ENCODE measurements around the gene CAMKK2.
"Not testable (repeated sequence)": the region's sequence is repeated elsewhere in the genome, so short reads cannot be mapped to it uniquely, and the experiment has no call there.

The CAMKK2 gene

DNA sequence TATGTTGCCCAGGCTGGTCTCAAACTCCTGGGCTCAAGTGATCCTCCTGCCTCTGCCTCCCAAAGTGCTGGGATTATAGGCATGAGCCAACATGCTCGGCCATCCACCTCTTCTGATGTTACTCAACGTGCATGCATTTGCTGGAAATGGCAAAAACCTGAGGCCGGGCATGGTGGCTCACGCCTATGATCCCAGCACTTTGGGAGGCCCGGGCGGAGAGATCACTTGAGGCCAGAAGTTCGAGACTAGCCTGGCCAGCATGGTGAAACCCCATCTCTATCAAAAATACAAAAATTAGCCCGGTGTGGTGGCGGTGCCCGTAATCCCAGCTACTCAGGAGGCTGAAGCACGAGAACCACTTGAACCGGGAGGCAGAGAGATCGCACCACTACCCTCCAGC, 1.9 kb upstream of the CAMKK2 start:
- DNase-seq (ENCODE audit: low read depth): not testable (repeated sequence)

DNA sequence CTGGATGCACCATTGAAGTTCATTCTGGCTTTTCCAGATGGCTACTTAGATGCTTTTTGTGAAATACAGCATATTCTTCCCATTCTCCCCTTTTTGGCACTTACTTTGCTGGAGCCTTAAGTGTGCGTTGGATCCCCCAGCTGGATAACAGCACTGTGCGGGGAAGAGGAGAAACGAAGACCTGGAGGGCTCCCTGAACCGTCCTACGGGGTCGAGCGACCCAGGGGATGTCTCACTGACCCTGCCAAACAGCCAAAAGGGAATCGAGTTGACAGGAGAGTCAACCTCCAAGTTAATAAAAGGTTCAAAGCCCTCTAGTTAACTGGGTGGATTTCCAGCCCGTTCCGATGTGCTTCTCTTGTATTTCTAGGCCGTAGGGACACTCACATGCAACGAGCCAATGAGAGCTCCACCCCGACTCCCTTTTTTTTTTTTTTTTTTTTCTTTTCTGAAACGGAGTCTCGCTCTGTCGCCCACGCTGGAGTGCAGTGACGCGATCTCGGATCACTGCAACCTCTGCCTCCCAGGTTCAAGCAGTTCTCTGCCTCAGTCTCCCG, 1.0 kb upstream of the CAMKK2 start:
- DNase-seq (ENCODE audit: low read depth): peak; percentile 58

DNA sequence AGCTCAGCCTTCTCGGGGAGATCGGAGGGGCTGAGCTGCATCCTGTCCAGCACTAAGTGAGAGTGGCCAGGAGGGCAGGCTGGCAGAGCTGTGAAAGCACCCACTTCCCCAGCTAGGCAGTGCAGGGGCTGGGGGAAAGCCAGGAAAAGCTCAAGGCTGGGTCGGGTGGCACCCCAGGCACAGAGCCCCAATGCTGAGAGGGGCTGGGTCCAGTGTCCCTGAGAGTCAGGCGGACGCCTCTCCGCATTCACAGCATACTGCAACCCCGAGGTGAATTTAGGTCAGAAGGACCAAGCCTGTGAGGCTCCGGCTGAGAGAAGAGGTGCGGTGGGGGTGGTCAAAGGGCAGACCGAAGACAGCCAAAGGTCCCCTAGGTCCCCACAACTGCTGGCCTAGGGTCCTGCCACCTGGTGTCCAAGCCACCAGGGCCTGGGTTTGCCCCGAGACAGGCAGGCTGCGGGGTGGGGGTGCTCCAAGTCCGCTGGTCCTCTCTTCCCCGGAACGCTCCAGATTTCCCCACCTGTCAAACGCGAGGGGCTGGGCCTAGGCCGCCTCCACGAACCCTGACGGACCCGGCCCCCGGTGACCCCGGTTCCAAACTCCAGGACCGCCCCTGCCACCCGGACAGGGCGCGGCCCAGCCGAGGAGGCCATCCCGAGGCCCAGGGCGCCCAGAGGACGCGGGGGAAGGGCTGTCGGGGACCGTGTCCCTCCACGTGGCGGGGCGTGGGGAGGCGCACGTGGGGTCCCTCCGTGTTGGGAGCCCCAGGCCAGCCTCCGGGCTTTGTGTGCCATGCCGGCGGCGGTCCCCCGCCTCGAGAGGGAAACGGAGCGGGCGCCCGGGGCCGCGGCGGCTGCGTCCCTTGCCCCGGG, 527 bp downstream of the CAMKK2 start:
- DNase-seq (ENCODE audit: low read depth): no peak

DNA sequence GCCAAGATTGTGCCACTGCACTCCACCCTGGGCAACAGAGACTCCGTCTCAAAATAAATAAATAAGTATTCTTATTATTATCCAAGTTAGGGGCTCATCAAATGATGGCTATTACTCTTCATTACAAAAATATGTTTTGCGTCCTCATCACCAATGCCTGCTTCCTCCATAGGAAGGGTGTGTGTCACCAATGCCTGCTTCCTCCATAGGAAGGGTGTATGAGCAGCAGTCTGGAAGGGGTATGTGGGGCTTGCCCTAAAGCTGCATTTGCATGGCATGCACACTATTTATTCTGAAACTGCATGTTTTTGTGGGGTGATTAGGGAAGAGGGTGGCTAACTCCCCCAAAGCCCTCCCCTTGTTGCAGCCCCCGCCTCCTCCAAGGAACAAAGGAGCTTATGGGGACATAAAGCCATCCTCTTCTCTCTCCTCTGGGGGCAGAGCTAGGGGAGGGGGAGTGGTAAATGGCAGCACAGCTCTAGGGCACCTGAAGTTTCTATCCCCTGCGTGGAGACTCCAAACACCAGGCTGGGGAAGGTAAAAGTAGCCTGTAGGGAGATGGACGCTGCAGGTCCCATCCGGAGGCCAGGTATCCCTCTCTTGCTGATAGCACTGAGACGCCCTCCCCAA, 1.3 kb downstream of the CAMKK2 start:
- no peak for DNase-seq (ENCODE audit: low read depth)

DNA sequence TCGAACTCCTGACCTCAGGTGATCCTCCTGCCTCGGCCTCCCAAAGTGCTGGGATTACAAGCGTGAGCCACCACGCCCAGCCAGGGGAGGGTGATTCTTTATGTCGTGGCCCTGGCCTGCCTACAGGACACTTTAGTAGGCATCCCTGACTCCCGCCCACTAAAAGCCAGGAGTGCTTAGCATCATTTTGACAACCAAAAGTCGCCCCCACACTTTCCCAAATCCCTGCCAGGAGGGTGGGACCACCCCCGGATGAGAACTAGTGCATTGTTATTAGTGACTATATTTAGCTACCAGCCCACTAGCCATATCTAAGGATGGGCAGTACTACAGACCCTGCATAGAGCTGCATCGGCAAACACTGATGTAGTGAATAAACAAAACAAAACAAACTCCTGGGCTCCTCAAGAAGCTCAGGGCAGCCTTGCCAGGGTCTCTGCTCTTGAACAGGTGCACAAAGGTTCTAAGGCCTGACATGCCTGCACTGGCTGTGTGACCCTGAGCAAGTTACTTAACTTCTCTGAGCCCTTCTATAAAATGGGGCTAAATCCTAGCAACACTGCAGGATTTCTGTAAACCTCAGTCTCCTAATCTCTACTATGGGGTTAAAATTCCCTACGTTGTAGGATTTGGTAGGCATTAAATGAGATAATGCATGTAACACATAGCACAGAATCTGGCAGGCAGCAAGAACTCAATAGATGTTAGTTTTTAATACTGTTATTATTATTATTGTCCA, 2.2 kb downstream of the CAMKK2 start:
- no peak for DNase-seq (ENCODE audit: low read depth)

DNA sequence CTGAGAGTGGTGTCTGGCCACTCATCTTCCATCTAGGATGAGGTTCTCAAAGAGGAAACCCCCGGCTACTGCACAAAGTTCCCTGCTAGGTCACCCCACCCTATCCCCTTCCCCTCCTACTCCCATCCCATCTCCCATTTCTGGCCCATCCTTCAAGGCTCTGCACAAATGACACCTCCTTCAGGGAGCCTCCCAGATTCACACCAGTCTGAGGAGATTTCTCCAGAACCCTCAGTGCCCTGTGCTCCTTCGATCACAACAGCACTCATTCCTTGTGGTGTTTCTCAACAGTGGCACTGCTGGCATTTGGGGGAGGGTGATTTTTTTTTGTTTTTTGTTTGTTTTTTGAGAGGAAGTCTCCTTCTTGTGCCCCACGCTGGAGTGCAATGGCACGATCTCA, 2.9 kb downstream of the CAMKK2 start:
- DNase-seq (ENCODE audit: low read depth): no peak

DNA sequence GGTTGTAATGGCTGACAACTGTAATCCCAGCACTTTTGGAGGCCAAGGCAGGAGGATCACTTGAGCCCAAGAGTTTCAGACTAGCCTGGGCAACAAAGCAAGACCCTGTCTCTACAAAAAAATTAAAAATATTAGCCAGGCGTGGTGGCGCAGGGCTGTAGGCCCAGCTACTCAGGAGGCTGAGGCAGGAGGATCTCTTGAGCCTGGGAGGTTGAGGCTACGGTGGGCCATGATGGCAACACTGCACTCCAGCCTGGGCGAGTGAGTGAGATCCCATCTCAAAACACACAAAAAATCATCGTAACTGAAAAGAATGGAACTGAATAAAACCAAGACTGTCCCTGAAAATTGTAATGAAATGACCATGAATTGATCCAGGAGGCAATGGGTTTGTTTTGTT, 6.1 kb downstream of the CAMKK2 start:
- no peak for DNase-seq (ENCODE audit: low read depth)

DNA sequence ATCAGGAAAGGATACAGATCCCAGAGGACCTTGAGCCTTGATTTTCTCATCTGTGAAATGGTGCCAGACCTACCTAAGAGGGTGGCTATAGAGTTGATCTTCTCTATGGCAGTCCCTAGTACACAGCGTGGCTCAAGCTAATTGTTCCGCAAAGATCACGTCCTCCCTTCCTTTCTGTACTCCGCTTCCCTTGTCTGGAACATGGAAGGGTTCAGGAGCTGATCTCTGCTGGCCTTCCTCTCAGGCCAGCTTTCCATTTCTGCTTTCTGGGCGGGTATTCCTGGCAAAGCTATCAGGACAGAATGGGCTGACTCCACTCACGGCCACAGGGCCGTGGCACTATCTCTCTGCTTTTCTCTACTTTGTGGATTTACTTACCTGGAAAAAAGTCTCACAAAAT, 6.5 kb downstream of the CAMKK2 start:
- no peak for DNase-seq (ENCODE audit: low read depth)

DNA sequence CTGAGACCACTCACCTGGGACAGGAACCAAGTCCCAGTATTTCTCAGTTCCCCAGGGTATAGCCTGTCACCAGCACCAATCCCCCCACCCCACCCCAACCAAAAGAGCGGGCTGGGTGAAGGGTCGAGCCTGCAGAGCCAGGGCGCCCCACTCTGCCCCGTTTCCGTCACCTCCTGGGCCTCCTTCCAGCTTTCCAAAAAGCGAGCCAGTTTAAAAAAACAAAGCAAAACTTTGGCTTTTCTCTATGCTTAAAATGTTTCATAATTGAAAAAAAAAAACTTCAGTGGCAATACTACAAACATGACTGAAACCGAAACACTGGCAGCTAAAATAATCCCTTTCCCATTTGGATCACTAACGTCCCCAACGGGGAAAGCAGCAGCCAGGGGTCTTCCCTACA, 7.5 kb downstream of the CAMKK2 start:
- DNase-seq (ENCODE audit: low read depth): no peak

DNA sequence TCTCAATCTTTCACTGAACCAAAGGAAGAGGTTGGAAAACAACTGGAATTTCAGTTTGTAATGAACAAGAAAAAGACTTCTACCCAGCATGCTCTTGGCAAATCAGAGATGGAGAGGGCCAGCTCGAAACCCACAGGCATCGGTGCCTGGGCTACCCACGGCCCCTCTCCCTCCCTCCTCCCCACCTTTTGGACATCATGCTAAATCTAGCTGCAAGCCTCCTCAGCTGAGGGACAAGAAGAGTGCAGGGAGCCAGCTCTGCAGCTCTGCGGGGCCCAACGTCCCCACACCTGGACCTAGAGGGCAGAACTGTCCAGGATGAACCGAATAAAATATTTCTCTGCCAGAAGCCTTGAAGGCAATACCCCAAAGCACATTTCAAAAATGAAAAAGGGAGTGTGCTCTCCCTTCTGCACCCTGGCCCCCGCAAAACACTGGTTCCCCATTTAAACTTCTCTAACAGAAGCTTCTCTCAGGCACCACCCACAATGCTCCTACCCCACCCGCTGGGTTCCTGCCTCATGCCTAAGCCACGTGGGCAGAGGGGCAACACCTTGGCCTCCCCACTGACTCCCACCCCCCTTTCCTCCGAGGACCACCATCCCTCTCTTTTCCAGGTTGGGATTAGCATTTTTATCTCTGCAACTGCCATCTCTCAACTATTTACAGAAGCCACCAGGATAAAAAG, 8.2 kb downstream of the CAMKK2 start:
- no peak for DNase-seq (ENCODE audit: low read depth)

DNA sequence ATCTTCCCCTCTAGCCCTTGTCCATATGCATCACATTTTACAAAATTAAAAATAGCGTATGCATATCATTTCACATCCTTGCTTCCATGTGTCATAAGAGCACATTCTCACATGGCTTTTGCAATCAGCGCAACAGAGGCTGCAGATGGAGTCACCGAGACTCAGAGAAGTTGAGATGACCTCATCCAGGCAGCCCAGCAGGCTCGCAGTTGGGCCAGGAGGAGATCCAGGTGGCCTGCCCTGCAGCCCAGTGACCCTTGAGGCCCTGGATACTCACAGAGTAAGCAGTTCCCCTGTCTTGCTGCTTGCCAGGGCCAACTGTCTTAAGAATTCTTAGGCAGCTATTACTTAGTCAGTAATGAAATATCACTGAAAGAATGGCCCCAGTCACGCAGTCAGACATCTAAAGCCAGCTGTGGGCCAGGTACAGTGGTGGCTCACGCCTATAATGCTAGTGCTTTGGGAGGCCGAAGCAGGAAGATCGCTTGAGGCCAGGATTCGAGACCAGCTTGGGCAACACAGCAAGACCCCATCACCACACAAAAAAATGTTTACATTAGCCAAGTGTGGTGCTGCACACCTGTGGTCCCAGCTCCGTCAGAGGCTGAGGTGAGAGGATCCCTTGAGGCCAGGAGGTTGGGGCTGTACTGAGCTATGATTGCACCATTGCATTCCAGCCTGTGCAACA, 9.1 kb downstream of the CAMKK2 start:
- no peak for DNase-seq (ENCODE audit: low read depth)

DNA sequence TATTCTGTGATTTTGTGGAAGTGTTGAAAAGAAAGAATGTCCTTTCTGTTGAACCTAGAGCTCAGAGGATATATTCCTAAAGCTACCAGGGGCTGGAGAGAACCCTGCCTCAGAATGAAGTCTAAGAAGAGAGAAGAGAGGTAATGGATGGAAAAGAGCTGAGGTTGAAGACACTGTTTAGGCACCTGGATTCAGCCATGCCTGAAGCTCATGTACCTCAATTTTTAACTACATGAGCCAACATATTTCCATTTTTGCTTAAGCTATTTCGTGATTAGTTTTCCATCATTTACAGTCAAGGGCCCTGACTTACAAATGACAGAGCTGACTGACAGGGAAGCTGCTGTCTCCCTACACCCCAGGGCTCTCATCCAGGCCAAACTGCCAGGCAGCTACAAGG, 10.7 kb downstream of the CAMKK2 start:
- no peak for DNase-seq (ENCODE audit: low read depth)

DNA sequence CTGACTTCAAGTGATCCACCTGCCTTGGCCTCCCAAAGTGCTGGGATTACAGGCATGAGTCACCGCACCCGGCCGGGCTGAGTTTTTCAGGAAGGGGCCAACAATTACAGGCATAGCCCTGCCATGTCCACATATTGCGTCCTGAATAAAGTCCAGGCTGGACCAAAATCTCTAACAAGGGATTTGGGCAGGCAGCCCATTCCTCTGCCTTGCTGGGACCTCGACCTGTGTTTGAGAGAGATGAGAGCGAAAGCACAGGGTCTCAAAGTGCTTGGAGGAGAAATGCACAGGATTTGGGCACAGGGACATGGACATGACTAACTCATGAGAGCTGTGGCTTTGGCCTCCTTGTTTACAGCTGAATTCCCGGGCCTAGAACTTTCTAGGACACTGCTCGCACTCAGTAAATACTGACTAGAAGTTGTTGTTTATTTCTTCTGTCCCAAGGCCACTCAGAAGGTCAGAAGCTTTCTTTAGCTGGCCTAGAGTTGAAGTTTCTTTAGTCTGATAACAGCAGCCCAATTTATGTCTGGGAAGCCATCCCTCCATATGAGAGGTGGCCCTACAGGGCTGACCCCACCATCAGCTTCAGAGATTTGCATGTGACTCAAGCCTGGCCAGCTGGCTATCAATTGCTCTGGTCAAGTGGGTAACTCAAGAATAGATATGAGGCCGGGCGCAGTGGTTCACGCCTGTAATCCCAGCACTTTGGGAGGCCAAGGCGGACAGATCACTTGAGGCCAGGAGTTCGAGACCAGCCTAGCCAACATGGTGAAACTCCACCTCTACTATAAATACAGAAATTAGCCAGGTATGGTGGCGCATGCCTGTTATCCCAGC, 11.7 kb downstream of the CAMKK2 start:
- no peak for DNase-seq (ENCODE audit: low read depth)

DNA sequence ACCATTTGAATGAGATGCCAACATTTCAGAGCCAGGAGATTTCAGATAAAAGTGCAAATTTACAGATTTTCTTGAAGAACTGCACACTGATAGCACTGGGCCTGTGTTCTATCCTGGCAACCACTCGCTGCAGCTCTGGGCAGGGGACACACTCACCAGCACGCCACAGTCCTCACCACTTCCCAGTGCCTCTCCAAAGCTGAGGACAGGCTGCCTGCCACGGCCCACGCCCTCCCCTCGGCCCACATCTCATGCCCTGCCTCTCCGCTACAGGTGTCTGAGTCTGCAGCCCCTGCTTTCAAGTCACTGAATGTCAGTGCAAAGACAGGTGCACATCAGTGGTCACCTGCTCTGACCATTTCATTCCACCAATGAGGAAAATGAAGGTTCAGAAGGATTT, 12.7 kb downstream of the CAMKK2 start:
- no peak for DNase-seq (ENCODE audit: low read depth)

DNA sequence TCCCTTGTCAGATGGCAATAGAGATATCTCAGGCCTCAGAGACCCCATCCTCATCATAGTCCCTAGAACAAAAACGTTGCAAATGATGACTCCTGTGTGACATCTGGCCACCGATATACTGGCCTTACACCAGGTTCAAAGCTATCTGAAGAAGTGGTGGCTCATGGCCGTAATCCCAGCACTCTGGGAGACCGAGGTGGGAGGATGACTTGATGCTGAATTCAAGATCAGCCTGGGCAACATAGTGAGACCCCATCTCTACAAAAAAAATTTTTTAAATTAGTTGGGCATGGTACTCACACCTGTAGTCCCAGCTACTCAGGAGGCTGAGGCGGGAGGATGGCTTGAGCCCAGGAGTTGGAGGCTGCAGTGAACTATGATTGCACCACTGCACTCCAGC, 13.1 kb downstream of the CAMKK2 start:
- no peak for DNase-seq (ENCODE audit: low read depth)

DNA sequence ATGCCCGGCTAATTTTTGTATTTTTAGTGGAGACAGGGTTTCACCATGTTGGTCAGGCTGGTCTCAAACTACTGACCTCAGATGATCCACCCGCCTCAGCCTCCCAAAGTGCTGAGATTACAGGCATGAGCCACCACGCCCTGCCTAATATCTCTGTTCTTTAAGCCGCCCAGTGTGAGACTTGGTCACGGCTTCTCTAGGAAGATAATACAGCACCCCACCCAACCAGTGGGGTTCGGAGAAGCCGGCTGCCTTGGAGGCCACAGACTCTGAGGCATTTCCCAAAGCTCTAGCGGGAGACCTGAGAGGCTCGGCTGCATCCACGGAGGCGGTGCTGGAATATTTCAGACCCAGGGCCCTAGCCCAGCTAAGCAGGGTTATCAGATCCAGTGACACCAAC, 13.6 kb downstream of the CAMKK2 start:
- not testable (repeated sequence) for DNase-seq (ENCODE audit: low read depth)

DNA sequence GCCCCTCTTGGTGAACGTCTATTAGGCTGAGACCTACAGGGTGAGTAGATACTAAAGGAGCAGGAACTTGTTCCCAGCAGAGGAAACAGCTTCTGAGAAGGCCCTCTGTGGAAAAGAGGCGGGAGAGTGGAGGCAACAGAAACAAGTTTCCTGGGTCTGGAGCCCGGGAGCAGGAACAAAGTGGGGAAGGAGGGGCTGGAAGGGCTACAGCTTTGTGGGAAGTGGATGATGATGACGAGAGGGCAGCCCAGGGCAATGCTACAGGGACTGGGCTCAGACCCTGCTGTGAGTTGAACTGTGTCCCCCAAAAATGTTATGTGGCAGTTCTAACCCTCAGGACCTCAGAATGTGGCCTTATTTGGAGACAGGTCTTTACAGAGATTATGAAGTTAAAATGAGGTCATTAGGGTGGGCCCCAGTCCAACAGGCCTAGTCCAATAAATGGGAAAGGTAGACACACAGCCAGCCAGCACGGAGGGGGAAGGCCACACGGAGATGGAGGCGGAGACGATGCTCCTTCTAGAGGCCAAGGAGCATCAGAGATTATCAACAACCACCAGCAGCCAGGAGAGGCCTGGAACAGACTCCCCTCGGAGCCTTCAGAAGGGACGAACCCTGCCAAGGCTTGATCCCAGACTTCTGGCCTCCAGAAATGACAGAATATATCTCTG, 14.3 kb downstream of the CAMKK2 start:
- no peak for DNase-seq (ENCODE audit: low read depth)

DNA sequence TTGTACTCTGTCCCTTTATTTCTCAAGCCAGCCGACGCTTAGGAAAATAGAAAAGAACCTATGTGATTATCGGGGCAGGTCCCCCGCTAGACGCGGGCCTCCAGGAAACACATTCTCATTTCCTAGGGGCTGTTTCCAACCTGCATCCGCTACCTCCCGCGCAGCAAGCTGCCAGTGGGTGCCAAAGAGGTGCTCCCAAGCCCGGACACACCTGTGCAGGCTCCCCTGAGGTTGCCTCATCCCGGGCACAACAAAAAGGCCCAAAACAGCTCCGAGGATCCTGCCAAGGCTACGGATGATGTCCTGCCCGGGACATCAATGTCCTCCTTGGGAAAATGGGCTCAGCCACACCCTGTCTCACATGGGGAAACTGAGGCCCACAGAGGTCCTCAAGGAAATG, 15.4 kb downstream of the CAMKK2 start:
- DNase-seq (ENCODE audit: low read depth): not testable (repeated sequence)

DNA sequence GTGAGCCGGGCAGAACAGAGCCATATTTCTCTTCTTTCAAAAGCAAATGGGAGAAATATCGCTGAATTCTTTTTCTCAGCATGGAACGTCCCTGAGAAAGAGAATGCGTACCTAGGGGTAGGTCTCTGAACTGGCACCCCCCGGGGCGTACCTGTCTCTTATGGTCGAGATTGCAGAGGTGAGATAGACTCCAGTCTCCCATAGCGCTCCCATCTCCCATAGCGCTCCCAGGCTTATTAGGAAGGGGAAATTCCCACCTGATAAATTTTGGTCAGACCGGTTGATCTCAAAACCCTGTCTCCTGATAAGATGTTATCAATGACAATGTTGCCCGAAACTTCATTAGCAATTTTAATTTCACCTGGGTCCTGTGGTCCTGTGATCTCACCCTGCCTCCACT, 16.0 kb downstream of the CAMKK2 start:
- not testable (repeated sequence) for DNase-seq (ENCODE audit: low read depth)

DNA sequence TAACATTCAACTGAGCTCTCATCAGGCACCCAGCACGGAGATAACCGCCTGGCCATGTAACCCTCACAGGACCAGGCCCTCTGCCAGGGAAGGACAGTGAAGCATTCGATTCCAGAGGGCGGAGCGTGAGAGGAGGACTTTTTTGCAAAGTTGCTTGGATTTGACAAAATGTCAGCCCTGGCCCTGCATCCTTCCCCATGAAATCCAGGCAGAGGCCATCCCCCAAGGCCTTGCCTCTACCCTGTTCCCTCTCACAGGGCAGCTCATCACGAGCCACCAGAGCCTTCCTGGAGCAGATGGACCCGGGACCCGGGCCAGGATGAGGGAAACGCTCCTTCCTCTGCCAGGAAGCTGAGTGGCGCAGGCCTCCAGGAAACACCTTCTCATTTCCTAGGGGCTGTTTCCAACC, 17.0 kb downstream of the CAMKK2 start:
- DNase-seq (ENCODE audit: low read depth): no peak
